Inflammatory macrophage treated with lipopolysaccharide for 1 hour (primary cell): Measurements from ENCODE around the gene ICAM3.

Experiments used
- DNase-seq, 2 donors: peaks; one replicate each; pipeline ENCODE4 v3.0.0-alpha.2; 2020 to 2022

The ICAM3 gene

DNA sequence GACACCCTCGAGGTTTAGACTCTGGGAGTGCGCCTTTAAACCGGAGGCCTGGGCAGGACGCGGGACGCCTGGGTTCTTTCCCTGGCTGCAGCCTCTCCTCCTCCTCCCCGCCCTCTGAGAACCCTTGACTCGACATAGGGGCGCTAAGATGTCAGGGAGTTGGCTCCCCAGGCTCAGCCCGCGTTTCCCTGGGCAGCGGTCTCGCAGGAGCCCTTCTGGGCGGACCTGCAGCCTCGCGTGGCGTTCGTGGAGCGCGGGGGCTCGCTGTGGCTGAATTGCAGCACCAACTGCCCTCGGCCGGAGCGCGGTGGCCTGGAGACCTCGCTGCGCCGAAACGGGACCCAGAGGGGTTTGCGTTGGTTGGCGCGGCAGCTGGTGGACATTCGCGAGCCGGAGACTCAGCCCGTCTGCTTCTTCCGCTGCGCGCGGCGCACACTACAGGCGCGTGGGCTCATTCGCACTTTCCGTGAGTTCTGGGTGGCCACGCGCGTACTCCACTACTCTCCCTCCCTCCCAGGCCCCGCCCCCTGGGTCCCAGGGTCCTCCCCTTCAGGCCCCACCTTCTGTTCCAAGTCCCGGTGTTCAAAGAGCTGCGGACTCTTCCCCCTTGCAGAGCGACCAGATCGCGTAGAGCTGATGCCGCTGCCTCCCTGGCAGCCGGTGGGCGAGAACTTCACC, 48.4 kb downstream of the ICAM3 start:
- peak; percentile 65 to 75 for DNase-seq

DNA sequence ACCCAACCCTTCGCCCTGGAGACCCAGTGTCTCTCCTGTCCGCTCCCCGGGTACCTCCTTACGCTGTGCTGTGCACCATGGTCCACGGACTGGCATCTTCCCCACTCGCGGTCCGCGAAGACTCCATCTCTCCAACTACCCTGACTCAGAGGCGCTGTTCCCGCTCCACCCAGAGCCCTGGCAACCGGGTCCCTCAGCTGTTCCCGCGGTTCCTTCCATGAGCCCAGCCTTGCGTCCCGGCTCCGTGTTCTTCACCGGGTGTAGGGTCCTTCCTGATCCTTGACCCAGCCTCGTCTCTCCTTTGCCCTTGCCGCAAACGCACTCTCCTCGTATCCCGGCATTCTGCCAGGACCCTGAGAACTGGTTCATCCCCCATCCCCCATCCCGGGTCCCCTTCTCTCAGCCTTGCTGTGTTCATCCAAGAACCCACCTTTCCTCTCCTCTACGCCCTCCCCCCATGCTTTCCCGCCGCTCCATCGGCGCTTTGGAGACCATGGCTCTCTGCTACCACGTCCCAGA, 49.0 kb downstream of the ICAM3 start:
- DNase-seq = no peak

DNA sequence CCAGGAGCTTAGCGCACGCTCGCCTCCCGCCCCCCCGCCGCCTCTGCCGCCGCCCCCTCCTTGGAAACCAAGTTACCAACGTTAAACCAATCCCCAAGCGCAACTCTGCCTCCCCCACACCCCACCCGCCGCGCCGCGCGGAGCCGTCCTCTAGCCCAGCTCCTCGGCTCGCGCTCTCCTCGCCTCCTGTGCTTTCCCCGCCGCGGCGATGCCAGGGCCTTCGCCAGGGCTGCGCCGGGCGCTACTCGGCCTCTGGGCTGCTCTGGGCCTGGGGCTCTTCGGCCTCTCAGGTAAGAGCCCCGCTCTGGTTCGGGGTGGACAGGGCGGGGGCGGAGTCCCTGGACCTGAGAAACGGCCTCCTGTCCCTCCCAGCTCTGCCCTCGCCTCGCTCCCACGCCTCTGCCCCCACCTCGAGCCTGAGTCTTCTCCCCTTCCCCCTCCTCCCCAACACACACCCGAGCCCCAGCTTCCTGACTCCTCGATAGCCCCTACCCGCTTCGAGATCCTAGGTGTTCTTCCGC, 49.5 kb downstream of the ICAM3 start, which contains the start of gene ICAM5:
Gene ICAM5, plus strand, starts transcription at position 117 of the 521 bp plus-strand sequence. Its CDS starts 92 bp downstream, at position 209.
- peak in 1 of 2 donors; percentile 53 for DNase-seq

DNA sequence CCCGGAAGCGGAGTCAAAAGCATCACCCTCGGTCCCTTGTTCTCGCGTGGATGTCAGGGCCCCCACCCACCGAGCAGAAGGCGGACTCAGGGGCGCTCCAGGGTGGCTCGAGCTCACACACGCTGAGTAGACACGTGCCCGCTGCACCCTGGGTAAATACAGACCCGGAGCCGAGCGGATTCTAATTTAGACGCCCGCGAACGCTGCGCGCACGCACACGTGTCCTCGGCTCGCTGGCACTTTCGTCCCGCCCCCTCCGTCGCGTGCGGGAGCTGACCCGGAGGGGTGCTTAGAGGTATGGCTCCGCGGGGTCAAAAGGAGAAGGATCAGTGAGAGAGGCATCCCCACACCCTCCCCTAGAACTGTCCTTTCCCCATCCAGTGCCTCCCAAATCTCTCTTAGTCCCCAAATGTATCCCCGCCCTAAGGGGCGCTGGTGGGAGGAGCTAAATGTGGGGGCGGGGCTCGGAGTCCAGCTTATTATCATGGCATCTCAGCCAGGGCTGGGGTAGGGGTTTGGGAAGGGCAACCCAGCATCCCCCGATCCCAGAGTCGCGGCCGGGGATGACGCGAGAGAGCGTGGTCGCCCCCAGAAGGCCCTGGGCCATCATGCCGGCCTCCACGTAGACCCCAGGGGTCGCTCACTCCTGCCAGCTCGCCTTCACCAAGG, 50.1 kb downstream of the ICAM3 start:
- peak; percentile 75 to 85 for DNase-seq

DNA sequence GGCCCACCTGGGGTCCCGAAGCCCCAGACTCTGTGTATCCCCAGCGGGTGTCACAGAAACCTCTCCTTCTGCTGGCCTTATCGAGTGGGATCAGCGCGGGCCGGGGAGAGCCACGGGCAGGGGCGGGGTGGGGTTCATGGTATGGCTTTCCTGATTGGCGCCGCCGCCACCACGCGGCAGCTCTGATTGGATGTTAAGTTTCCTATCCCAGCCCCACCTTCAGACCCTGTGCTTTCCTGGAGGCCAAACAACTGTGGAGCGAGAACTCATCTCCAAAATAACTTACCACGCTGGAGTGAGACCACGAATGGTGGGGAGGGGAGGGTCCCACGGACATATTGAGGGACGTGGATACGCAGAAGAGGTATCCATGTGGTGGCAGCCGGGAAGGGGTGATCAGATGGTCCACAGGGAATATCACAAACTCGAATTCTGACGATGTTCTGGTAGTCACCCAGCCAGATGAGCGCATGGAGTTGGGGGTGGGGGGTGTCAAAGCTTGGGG, 50.7 kb downstream of the ICAM3 start:
- DNase-seq = peak; percentile 65 to 77

DNA sequence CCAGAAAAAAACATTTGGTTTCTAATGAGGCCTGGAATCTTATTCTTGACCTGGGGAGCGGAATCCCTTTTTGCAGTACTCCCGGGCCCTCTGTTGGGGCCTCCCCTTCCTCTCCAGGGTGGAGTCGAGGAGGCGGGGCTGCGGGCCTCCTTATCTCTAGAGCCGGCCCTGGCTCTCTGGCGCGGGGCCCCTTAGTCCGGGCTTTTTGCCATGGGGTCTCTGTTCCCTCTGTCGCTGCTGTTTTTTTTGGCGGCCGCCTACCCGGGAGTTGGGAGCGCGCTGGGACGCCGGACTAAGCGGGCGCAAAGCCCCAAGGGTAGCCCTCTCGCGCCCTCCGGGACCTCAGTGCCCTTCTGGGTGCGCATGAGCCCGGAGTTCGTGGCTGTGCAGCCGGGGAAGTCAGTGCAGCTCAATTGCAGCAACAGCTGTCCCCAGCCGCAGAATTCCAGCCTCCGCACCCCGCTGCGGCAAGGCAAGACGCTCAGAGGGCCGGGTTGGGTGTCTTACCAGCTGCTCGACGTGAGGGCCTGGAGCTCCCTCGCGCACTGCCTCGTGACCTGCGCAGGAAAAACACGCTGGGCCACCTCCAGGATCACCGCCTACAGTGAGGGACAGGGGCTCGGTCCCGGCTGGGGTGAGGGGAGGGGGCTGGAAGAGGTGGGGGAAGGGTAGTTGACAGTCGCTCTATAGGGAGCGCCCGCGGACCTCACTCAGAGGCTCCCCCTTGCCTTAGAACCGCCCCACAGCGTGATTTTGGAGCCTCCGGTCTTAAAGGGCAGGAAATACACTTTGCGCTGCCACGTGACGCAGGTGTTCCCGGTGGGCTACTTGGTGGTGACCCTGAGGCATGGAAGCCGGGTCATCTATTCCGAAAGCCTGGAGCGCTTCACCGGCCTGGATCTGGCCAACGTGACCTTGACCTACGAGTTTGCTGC, 52.4 kb downstream of the ICAM3 start, which contains the start of gene ICAM4:
Gene ICAM4, plus strand, starts transcription at position 153 of the 935 bp plus-strand sequence. Its CDS starts 58 bp downstream, at position 211.
- DNase-seq = peak; percentile 73 to 86

DNA sequence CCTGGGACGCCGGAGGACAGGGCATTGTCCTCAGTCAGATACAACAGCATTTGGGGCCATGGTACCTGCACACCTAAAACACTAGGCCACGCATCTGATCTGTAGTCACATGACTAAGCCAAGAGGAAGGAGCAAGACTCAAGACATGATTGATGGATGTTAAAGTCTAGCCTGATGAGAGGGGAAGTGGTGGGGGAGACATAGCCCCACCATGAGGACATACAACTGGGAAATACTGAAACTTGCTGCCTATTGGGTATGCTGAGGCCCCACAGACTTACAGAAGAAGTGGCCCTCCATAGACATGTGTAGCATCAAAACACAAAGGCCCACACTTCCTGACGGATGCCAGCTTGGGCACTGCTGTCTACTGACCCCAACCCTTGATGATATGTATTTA, 54.0 kb downstream of the ICAM3 start:
- no peak for DNase-seq

DNA sequence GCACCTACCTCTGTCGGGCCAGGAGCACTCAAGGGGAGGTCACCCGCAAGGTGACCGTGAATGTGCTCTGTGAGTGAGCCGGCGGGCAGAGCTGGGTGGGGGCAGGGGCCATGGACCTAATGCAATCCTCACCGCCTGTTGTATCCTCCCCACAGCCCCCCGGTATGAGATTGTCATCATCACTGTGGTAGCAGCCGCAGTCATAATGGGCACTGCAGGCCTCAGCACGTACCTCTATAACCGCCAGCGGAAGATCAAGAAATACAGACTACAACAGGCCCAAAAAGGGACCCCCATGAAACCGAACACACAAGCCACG, 54.5 kb downstream of the ICAM3 start:
- DNase-seq = no peak

DNA sequence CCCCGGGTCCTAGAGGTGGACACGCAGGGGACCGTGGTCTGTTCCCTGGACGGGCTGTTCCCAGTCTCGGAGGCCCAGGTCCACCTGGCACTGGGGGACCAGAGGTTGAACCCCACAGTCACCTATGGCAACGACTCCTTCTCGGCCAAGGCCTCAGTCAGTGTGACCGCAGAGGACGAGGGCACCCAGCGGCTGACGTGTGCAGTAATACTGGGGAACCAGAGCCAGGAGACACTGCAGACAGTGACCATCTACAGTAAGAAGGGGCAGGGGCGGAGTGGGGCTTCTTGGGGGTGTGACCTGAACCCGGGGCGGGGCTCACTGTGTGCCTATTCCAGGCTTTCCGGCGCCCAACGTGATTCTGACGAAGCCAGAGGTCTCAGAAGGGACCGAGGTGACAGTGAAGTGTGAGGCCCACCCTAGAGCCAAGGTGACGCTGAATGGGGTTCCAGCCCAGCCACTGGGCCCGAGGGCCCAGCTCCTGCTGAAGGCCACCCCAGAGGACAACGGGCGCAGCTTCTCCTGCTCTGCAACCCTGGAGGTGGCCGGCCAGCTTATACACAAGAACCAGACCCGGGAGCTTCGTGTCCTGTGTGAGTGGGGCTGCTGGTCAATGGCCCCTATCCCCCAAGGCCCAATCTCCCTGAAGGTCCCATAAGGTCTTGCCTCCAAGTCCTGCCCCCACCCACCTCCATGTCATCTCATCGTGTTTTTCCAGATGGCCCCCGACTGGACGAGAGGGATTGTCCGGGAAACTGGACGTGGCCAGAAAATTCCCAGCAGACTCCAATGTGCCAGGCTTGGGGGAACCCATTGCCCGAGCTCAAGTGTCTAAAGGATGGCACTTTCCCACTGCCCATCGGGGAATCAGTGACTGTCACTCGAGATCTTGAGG, 55.1 kb downstream of the ICAM3 start:
- no peak for DNase-seq
